SK-MEL-5 (cell line): ENCODE data around the gene PLGRKT. TPM values are rescaled to one million over a fixed set of nuclear protein-coding genes. Genes with fewer than 3 reads are reported as not detected.
"Not testable (repeated sequence)": the region's sequence is repeated elsewhere in the genome, so short reads cannot be mapped to it uniquely, and the experiment has no call there.

ENCODE experiments used
- DNase-seq: peaks from one replicate; pipeline ENCODE4 v3.0.0-alpha.2; 2016; ENCODE audit warnings: low read depth, low spot score
- in situ Hi-C: cut with HindIII; loops from 2 replicates; pipeline ENCODE4 v1.10.0; 2016; ENCODE audit warnings: low sequenced_read_pairs, high pct_unique_total_duplicates, low pct_unique_long_range_greater_than_20kb
- total RNA-seq: library from RNA; depleted of rRNA; stranded (reverse); fragments of >200 nt; shearing (Covaris generic); gene quantifications from 2 replicates; pipeline ENCODE4 v1.2.3, GENCODE V29; 2014

Gene PLGRKT
- total RNA-seq, 1 experiment from 2014 or later = 38.0 TPM

DNA sequence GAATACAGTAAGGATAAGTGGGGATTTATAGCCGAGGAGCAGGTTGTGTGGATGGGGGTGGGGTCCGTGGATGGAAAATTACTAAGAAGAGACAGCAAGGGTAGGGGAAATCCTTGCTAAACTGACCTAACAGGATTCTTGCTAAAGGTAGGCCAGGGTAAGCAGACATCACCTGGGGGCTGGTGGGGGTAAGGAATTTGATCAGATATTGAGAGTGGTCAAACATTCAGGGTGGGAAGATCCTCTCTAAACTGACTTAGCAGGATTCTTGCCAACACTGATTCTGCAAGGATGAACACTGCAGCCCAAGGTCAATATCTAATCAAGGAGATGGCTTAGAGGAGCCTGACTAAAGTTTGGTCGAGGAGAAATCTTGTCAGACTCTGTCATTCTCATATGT is 2.7 kb upstream of the PLGRKT start:
- DNase-seq = no peak
- in situ Hi-C loops = no loop called here

DNA sequence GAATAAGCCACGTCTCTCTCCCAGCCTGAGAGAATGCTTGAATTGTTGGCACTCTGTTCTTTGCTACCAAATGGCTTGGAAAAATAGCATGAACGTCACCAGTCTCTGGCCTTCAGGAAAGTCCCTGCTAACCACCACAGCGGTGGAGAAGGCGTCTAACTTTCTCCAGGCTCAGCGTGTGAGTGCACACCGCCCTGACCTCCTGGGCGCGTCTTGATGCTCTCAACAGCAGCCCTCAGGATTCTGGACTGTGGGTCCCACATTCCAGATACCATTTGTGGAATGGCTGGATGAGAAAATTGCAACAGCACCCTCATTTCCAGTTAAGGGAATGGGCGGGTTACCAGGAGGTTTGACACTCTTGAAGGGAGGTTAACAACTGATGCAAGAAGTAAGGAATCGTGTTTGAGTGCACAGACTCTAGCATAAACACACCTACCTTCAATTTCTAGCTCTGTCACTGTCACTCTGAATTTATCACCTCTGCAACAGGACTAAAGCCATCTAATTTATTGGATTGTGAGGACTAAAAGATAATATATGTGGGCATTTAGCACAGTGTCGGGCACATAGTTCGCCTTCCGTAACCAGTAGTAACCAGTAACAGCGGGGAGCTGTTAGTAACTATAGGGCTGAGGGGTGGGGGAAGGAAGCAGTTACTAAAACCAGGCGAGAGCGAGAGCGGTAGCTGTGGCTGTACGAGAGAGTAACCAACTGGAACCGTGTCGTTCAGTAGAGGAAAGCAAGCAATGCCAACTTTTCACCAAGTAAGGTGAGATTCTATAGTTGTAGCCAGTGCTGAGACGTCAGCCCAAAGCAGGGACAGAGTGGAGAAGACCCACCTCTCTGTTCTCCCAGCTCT is 807 bp upstream of the PLGRKT start:
- in situ Hi-C loops = no loop called here
- DNase-seq = no peak

DNA sequence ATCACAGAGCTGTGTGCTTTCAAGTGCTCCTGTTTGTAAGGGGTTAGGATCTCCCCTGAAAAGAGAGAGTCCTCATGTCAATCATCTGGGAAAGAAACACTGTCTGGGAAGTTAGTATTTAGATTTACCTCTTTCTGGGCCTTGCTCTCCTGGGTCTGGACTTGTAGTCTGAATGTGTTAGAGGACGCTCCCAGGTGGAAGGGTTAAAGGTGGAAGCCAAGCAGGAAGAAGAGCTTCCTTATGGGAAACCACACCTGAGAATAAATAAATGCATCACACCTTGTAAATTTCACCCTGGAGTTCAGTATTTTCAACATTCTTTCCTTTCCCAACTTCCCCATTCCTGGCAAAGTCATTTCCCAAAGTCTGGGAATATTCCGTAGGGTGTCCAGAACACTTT is 1.3 kb downstream of the PLGRKT start:
- in situ Hi-C loops = no loop called here

DNA sequence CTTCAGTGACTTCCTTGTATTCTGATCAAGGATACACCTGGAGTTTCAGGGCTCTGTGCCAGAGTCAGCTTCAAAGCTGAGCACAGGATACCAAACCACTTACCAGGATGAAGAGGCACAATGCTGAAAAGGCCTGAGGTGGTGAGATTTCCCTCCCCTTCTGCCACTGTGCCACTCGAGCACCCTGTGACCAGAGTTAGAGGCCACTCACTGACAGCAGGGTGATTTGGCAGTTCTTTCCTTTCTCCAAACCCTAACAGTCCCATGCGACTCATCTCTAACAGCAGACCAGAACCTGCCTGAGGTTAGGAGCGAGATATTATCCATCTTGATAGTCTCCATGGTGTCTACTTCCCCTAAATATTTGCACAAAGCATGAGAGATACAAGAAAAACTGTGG is 1.8 kb downstream of the PLGRKT start:
- DNase-seq = no peak
- in situ Hi-C loops = no loop called here

More for the DNA sequence above, 1.3 kb downstream of the PLGRKT start:
- no peak for DNase-seq

DNA sequence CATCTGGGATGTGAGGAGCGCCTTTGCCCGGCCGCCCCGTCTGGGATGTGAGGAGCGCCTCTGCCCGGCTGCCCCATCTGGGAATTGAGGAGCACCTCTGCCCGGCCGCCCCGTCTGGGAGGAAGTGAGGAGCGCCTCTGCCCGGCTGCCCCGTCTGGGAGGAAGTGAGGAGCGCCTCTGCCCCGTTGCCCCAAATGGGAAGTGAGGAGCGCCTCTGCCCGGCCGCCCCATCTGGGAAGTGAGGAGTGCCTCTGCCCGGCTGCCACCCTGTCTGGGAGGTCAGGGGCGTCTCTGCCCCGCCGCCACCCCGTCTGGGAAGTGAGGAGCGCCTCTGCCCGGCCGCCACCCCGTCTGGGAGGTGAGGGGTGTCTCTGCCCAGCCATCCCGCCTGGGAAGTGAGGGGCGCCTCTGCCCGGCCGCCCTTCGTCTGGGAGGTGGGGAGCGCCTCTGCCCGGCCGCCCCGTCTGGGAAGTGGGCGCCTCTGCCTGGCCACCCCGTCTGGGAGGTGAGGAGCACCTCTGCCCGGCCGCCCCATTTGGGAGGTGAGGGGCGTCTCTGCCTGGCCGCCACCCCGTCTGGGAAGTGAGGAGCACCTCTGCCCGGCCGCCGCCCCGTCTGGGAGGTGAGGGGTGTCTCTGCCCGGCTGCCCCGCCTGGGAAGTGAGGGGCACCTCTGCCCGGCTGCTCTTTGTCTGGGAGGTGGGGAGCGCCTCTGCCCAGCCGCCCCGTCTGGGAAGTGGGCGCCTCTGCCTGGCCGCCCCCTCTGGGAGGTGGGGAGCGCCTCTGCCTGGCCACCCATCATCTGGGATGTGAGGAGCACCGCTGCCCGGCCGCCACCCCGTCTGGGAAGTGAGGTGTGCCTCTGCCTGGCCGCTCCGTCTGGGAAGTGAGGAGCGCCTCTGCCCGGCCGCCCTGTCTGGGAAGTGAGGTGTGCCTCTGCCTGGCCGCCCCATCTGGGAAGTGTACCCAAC is 3.6 kb downstream of the PLGRKT start:
- in situ Hi-C loops, DNase-seq: not testable (repeated sequence)

DNA sequence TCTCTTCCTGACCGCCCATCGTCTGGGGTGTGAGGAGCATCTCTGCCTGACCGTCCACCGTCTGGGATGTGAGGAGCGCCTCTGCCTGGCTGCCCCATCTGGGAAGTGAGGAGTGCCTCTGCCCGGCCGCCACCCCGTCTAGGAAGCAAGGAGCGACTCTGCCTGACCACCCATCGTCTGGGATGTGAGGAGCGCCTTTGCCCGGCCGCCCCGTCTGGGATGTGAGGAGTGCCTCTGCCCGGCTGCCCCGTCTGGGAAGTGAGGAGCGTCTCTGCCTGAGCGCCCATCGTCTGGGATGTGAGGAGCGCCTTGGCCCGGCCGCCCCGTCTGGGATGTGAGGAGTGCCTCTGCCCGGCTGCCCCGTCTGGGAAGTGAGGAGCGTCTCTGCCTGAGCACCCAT is 4.4 kb downstream of the PLGRKT start:
- DNase-seq, in situ Hi-C loops: not testable (repeated sequence)

DNA sequence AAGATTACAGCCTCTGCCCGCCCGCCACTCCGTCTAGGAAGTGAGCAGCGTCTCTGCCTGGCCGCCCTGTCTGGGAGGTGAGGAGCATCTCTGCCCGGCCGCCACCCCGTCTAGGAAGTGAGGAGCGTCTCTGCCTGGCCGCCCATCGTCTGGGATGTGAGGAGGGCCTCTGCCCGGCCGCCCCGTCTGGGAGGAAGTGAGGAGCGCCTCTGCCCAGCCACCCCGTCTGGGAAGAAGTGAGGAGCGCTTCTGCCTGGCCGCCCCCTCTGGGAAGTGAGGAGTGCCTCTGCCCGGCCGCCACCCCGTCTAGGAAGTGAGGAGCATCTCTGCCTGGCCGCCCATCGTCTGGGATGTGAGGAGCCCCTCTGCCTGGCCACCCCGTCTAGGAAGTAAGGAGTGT is 4.8 kb downstream of the PLGRKT start:
- in situ Hi-C loops, DNase-seq: not testable (repeated sequence)

DNA sequence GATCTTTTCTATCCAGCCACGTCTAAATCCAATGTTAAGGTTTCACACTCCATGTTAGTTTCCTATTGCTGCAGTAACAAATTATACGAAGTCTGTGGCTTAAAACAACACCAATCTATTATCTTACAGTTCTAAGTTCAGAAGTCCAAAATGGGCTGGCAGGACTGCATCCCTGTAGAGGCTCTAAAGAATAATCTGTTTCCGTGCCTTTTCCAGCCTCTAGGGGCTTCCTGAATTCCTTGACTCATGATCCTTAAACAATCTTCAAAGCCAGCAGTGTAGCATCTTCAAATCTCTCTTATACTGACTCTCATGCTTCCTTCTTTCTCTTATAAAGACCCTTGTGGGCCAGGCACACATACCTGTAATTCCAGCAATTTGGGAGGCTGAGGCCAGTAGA is 6.8 kb downstream of the PLGRKT start:
- in situ Hi-C loops = no loop called here
- DNase-seq = peak; percentile 20

DNA sequence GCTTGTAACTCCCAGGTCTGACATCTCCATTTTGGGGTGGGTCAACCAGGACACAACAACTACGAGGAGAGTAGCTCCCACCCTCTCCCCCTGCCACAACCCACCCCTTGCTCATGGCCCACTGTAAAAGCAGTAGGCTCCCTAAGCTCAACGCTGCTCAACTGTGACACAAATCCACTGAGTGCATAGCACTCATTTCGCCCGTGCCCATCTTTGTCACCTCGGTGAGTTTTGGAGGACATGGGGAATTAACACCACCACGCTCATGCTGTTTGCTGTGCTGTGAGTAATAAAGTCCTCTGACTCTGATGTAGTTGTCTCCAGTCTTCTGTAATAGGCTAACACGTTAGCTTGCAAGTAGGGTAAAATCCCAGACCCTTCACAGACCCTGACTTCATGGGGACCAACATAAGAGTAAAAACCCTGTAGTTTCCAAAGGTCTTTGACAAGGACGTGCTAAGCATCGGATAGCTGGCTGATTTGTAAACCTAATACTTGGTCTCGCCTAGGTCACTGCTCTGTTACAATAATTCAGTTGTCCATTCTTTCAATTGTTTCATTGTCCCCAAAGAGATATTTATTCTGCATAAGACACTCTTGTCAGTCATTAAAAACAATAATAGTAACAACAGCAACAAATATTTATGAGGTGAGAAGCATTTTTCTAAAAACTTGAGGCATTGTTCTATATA is 7.7 kb downstream of the PLGRKT start:
- in situ Hi-C loops = no loop called here
- no peak for DNase-seq

DNA sequence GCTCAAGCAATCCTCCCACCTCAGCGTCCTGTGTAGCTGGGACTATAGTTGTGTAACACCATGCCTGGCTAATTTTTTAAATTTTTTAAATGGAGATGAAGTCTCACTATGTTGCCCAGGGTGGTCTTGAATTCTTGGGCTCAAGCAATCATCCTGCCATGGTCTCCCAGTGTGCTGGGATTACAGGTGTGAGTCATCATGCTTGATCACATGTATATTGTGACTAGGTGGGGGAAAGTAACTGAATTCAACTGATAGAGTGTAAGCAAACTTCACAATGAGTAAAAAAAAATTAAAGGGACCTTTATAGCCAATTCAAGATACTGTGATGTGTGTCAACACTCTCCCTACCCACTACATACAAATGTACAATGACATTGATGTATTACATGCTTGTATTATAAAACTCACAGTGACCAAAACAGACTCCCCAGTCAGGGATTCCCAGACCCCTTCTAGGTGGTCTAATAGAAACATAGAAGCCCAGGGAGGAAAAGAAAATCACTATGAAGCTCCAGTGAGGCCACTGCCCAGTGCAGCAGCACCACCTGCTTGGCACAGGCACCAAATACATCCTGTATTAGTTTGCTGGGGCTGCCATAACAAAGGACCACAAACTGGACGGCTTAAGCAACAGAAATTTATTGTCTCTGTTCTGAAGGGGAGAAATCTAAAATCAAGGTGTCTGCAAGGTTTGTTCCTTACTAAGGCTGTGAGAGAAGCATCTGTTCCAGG is 8.8 kb downstream of the PLGRKT start:
- in situ Hi-C loops = no loop called here
- DNase-seq = no peak

DNA sequence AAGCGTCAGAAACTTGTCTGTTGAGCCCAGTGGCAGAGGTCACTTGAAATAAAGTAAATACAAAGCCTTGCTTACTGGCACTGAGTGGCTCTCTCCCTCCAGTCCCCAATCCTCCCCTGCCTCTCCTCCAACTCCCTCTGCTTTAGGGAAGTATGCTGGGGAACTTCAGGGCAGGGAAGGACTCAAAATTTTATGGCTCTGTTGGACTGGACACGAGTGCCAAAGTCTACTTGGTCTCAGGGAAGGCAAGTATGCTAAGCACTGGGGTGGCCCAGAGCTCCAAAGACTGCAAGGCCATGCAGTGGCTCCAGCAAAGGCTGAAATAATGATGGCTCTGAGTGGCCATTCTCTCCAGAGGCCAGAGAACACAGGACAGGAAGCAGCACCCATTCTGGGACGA is 9.6 kb downstream of the PLGRKT start:
- no peak for DNase-seq
- in situ Hi-C loops = no loop called here

DNA sequence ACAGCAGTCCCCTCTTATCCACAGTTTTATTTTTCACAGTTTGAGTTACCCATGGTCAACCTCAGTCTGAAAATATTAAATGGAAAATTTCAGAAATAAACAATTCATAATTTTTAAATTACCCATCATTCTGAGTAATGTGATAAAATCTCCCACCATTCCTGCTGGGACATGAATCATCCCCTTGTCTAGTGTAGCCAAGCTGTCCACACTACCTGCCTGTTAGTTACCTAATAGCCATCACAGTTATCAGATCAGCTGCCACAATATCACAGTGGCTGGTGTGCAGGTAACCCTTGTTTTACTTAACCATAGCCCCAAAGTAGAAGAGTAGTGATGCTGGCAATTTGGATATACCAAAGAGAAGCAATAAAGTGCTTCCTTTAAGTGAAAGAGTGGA is 10.7 kb downstream of the PLGRKT start:
- DNase-seq = no peak
- in situ Hi-C loops = no loop called here

DNA sequence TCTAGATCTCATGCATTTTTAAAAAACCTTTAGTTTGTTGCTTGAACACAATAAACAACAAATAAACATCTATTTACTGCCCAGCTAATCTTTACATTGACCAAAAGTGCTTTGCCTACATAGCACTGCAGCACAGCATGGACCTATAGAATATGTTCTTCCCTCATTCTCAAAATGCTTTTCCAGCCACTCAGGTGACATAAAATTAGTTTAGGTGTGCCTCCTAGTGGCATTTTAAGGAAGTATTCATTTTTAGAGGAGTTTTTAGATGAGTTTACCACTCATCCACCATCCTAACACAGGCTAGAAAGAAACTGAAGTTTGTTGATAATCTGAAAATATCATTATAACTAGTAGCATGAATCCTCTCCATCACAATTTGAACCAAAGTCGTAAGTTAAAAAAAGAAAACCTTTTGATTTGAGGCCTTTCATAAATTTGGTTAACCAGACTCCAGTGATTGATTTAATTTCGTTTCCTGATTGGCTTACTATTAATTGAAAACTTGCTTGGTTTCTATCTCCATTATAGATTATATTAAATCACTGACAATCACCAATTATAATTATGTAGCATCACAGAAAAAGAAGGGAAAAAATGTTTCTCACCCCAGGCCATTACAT is 12.6 kb downstream of the PLGRKT start:
- peak; percentile 53 for DNase-seq
- in situ Hi-C loops = no loop called here

DNA sequence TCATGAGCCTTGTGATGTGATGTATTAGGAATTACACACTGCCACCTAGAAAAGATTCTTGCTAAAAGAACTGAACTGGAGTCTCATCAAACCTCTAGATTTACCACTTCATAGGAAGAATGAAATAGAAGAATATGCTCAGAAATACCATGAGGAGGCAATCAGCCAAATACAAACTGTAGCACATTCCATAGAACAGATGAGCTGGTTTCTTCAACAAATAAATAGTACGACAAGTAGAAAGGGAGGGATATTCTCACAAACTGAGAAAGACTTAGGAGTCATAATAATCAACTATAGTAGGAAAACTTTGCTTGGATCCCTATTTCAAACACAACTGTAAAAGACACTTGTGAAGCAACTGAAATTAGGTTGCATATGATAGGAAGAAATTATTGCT is 15.4 kb downstream of the PLGRKT start:
- DNase-seq = no peak
- in situ Hi-C loops = no loop called here

DNA sequence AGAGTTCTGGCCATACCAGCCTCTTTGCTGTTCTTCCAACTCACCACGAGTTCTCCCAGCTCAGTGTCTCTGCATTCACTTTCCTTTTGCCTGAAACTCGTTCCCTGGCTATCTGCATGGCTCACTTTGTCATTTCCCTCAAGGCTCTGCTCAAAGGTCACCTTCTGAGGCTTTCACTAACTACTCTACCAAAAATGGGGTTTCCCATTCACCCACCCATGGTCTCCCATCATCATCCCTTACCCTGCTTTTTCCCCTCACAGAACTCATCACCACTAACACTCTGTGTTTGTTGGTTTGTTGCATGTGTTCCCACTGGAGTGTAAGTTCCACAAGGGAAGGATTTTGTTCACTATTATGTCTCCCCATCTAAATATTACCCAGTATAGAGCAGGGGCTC is 16.6 kb downstream of the PLGRKT start:
- in situ Hi-C loops = no loop called here
- DNase-seq = no peak

DNA sequence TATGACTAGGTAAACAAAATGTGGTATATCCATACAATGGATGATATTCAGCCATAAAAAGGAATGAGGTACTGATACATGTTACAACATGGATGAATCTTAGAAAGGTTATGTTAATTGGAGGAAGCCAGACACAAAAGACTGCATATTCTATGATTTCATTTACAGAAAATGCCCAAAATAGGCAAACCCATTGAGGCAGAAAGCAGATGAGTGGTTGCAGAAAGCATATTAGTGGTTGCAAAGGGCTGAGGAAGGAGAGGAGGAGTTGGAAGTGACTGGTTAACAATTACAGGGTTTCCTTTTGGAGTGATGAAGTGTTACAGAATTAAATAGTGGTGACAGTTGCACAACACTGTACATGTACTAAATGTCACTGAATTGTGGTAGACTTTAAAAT is 17.7 kb downstream of the PLGRKT start:
- DNase-seq = no peak
- in situ Hi-C loops = no loop called here

DNA sequence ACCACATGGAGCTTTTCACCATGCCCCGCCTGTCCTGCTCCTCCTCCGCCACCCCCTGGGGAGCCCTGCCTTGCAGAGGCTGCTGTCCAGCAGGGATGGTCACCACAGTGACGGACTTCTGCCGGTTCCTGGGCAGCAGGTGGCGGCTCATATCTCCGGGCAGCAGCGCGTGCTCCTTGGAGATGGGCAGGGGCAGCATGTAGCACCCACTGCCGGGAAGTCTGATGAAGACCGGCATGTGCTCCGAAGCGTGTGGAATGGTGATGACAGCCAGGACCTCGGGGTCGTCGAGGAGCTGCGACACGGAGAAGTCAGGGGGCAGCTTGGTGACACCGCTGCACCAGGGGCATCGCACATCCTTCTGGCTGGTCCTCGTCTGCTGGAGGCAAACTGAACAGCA is 19.2 kb downstream of the PLGRKT start:
- in situ Hi-C loops = no loop called here
- no peak for DNase-seq
